D721Med (cell line): ENCODE data around the gene POLDIP2.

ENCODE experiments used
- DNase-seq: peaks from one replicate; pipeline ENCODE4 v3.0.0; 2011; ENCODE audit warnings: low spot score; ENCODE audit not compliant: insufficient read length
- FAIRE-seq: peaks from 2 replicates; lab custom pipeline; 2011; peaks lifted over from hg19 to GRCh38; lab: Jason Lieb, UNC
- TF ChIP-seq, protein P1 (sequence below): IDR thresholded peaks from 2 replicates; pipeline ENCODE4 v1.5.1; 2012; ENCODE audit warnings: mild to moderate bottlenecking, control low read depth; ENCODE audit not compliant: insufficient read depth; ENCODE audit errors: missing control alignments

Gene POLDIP2

GRCh38 chr17:28335201-28335958 is 21.9 kb downstream of the POLDIP2 start, which contains the start of the genes IFT20 and TNFAIP1:
IFT20 (minus strand) TSS chr17:28335472; CDS start chr17:28331985, 3,487 bp downstream.
TNFAIP1 (plus strand) TSS chr17:28335761; CDS start chr17:28339522, 3,761 bp downstream.
- TF ChIP-seq, protein P1, sequence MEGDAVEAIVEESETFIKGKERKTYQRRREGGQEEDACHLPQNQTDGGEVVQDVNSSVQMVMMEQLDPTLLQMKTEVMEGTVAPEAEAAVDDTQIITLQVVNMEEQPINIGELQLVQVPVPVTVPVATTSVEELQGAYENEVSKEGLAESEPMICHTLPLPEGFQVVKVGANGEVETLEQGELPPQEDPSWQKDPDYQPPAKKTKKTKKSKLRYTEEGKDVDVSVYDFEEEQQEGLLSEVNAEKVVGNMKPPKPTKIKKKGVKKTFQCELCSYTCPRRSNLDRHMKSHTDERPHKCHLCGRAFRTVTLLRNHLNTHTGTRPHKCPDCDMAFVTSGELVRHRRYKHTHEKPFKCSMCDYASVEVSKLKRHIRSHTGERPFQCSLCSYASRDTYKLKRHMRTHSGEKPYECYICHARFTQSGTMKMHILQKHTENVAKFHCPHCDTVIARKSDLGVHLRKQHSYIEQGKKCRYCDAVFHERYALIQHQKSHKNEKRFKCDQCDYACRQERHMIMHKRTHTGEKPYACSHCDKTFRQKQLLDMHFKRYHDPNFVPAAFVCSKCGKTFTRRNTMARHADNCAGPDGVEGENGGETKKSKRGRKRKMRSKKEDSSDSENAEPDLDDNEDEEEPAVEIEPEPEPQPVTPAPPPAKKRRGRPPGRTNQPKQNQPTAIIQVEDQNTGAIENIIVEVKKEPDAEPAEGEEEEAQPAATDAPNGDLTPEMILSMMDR: peak; percentile 21
- FAIRE-seq (no peak), DNase-seq (peak; percentile 78)

DNA sequence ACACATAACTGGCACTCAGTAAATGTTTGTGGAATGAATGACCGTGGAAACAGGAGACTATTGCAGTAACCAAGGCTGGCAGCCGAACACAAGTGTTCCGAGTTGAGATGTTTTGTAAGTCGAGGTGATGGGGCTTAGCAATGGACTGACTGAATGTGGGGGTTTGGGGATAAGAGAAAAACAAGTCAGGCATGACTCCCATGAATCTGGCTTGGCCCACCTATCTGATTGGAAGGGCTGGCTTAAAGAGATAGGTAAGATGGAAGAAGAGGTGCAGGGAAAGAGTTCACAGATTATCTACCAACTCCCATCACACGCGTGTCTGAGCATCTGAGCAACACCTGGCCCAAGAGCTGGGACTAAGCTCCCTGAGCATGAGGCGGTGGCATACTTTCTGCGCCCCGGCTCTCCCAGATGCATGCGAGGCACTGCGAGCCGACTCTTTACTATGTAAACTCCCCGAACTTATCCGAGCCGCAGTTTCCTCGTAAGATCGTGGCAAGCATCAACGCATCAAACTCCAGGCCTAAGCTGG is 22.6 kb downstream of the POLDIP2 start:
- FAIRE-seq (no peak), DNase-seq (no peak)
- TF ChIP-seq, protein P1: no peak

DNA sequence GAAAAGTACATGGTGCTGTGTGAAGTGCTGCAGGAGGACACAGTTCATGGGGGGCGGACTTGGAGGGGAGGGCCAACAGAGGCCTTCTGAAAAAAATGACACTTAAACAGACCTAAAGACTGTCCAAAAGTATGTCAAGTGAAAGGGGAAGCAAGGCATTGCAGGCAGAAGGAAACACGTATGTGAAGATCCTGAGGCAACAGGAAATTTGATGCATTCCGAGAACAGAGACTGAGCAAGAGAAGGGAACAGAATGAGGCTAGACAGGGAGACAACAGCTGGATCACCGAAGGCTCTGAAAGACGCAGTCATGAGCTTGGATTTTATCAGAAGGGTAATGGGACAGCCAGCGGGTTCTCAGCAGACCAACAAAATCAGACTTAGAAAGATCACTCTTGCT is 23.2 kb downstream of the POLDIP2 start:
- TF ChIP-seq, protein P1: no peak
- DNase-seq (no peak), FAIRE-seq (no peak)

- DNase-seq: no peak
- FAIRE-seq: no peak
- TF ChIP-seq, protein P1: no peak
These were observed 24.1 kb downstream of the POLDIP2 start for GRCh38 chr17:28333083-28333746.

- FAIRE-seq (no peak), DNase-seq (no peak)
- TF ChIP-seq, protein P1: no peak
These were observed 25.4 kb downstream of the POLDIP2 start for GRCh38 chr17:28331891-28332420.

GRCh38 chr17:28330671-28331070 is 26.7 kb downstream of the POLDIP2 start:
- no peak for FAIRE-seq
- no peak for DNase-seq
- TF ChIP-seq, protein P1: no peak
